ENCODE measurements around the gene IL36RN.
"Not testable (repeated sequence)": the region's sequence is repeated elsewhere in the genome, so short reads cannot be mapped to it uniquely, and the experiment has no call there.

IL36RN gene

GRCh38 chr2:113096842-113097618, 38.0 kb downstream of the IL36RN start:
- in situ Hi-C loops (cut with HindIII; ENCODE audit: low sequenced_read_pairs), result not testable (repeated sequence)

GRCh38 chr2:113098041-113098440, 39.0 kb downstream of the IL36RN start:
- in situ Hi-C loops (cut with HindIII; ENCODE audit: low sequenced_read_pairs), result no loop called here

GRCh38 chr2:113098532-113098931, 39.5 kb downstream of the IL36RN start:
- in situ Hi-C loops (cut with HindIII; ENCODE audit: low sequenced_read_pairs), result no loop called here

- in situ Hi-C loops (cut with HindIII; ENCODE audit: low sequenced_read_pairs), result no loop called here
Observed at GRCh38 chr2:113102133-113102532, 43.1 kb downstream of the IL36RN start.

GRCh38 chr2:113103277-113103676, 44.3 kb downstream of the IL36RN start:
- in situ Hi-C loops (cut with HindIII; ENCODE audit: low sequenced_read_pairs), result no loop called here

- in situ Hi-C loops (cut with HindIII; ENCODE audit: low sequenced_read_pairs), result no loop called here
Observed at GRCh38 chr2:113104054-113104611, 45.1 kb downstream of the IL36RN start.

- in situ Hi-C loops (cut with HindIII; ENCODE audit: low sequenced_read_pairs), result no loop called here
Observed at GRCh38 chr2:113105047-113105785, 46.2 kb downstream of the IL36RN start.

GRCh38 chr2:113111121-113111520, 52.1 kb downstream of the IL36RN start:
- in situ Hi-C loops (cut with HindIII; ENCODE audit: low sequenced_read_pairs), result no loop called here

GRCh38 chr2:113111823-113112287, 52.9 kb downstream of the IL36RN start:
- in situ Hi-C loops (cut with HindIII; ENCODE audit: low sequenced_read_pairs), result no loop called here

- in situ Hi-C loops (cut with HindIII; ENCODE audit: low sequenced_read_pairs), result no loop called here
Observed at GRCh38 chr2:113112441-113112840, 53.4 kb downstream of the IL36RN start.

- in situ Hi-C loops (cut with HindIII; ENCODE audit: low sequenced_read_pairs), result no loop called here
Observed at GRCh38 chr2:113112871-113113270, 53.9 kb downstream of the IL36RN start.

GRCh38 chr2:113113807-113114206, 54.8 kb downstream of the IL36RN start:
- in situ Hi-C loops (cut with HindIII; ENCODE audit: low sequenced_read_pairs), result no loop called here

All from DLD1 (cell line).